ENCODE results near the gene PSIP1.

Gene PSIP1

GRCh38 chr9:15485836-15486666 lies 24.7 kb downstream of the PSIP1 start:
- DNase-seq (ENCODE audit: insufficient read length, low spot score), result no peak
- TF ChIP-seq, protein P1, sequence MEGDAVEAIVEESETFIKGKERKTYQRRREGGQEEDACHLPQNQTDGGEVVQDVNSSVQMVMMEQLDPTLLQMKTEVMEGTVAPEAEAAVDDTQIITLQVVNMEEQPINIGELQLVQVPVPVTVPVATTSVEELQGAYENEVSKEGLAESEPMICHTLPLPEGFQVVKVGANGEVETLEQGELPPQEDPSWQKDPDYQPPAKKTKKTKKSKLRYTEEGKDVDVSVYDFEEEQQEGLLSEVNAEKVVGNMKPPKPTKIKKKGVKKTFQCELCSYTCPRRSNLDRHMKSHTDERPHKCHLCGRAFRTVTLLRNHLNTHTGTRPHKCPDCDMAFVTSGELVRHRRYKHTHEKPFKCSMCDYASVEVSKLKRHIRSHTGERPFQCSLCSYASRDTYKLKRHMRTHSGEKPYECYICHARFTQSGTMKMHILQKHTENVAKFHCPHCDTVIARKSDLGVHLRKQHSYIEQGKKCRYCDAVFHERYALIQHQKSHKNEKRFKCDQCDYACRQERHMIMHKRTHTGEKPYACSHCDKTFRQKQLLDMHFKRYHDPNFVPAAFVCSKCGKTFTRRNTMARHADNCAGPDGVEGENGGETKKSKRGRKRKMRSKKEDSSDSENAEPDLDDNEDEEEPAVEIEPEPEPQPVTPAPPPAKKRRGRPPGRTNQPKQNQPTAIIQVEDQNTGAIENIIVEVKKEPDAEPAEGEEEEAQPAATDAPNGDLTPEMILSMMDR (IDR thresholded peaks at IDR 0.05; ENCODE audit: insufficient read depth, missing control alignments), result peak; percentile 35
- peak; percentile 25 for FAIRE-seq

DNA sequence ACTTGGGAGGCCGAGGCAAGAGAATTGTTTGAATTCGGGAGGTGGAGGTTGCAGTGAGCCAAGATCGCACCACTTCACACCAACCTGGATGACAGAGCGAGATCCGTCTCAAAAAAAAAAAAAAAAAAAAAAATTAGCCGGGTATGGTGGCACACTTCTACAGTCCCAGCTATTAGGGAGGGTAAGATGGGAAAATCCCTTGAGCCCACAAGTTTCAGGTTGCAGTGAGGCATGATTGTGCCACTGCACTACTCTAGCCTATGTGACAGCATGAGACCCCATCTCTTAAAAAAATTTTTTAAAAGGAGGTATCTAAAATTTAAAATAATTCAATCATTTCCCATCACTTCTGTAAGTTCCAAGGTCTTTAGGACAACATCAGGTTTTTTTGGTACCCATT lies 26.0 kb downstream of the PSIP1 start:
- no peak for FAIRE-seq
- no peak for DNase-seq (ENCODE audit: insufficient read length, low spot score)
- TF ChIP-seq, protein P1 (IDR thresholded peaks at IDR 0.05; ENCODE audit: insufficient read depth, missing control alignments), result no peak

- no peak for FAIRE-seq
- TF ChIP-seq, protein P1 (IDR thresholded peaks at IDR 0.05; ENCODE audit: insufficient read depth, missing control alignments), result no peak
- no peak for DNase-seq (ENCODE audit: insufficient read length, low spot score)
These were observed 28.6 kb downstream of the PSIP1 start for GRCh38 chr9:15482146-15482545.

DNA sequence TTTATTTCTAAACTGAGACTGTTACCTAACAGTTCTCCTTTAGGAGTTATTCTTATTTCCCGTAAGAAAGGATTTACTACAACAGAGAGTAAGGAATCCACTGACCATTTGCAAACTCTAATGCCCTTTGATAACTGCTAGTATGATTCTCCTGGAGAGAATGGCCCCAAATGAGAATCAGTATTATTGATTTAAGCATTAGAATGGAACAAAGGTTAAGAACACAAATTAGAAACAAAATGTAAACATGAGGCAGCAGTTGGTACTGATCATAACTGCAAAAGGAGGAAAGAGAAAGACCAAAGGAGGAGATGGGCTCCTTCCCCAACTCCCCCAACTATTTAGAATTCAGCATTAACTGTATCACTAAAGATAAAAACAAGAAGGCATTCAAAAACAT lies 30.7 kb downstream of the PSIP1 start:
- TF ChIP-seq, protein P1 (IDR thresholded peaks at IDR 0.05; ENCODE audit: insufficient read depth, missing control alignments), result no peak
- DNase-seq (ENCODE audit: insufficient read length, low spot score) (no peak), FAIRE-seq (no peak)

- FAIRE-seq, result no peak
- no peak for DNase-seq (ENCODE audit: insufficient read length, low spot score)
- TF ChIP-seq, protein P1 (IDR thresholded peaks at IDR 0.05; ENCODE audit: insufficient read depth, missing control alignments), result no peak
These were observed 34.7 kb downstream of the PSIP1 start for GRCh38 chr9:15475923-15476536.

DNA sequence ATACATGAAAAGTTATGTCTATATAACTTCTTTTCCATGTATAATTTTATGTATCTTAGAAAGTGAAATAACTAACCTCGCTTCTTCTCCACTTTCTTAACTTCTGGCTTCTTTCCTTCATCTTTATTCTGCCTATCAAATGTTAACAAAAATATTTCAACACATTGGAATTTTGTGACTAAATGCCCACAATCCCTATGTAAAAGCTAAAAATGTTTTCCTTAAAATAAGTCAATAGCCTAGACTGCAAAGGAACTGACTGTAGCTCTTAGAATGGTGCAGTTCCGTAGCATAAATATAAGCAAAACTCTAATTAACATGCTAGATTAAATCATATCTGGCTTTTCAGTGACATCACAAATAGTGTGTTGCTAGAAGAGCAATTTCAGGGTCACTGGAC lies 40.9 kb downstream of the PSIP1 start:
- no peak for FAIRE-seq
- no peak for DNase-seq (ENCODE audit: insufficient read length, low spot score)
- TF ChIP-seq, protein P1 (IDR thresholded peaks at IDR 0.05; ENCODE audit: insufficient read depth, missing control alignments), result no peak

- DNase-seq (ENCODE audit: insufficient read length, low spot score) (no peak), FAIRE-seq (no peak)
- TF ChIP-seq, protein P1 (IDR thresholded peaks at IDR 0.05; ENCODE audit: insufficient read depth, missing control alignments), result peak; percentile 6
These were observed 41.4 kb downstream of the PSIP1 start for GRCh38 chr9:15469406-15469805.
